ENCODE measurements around the gene NGEF.
A peak's percentile ranks its signal among the peaks of the same experiment; 100 is the strongest.

The NGEF gene

DNA sequence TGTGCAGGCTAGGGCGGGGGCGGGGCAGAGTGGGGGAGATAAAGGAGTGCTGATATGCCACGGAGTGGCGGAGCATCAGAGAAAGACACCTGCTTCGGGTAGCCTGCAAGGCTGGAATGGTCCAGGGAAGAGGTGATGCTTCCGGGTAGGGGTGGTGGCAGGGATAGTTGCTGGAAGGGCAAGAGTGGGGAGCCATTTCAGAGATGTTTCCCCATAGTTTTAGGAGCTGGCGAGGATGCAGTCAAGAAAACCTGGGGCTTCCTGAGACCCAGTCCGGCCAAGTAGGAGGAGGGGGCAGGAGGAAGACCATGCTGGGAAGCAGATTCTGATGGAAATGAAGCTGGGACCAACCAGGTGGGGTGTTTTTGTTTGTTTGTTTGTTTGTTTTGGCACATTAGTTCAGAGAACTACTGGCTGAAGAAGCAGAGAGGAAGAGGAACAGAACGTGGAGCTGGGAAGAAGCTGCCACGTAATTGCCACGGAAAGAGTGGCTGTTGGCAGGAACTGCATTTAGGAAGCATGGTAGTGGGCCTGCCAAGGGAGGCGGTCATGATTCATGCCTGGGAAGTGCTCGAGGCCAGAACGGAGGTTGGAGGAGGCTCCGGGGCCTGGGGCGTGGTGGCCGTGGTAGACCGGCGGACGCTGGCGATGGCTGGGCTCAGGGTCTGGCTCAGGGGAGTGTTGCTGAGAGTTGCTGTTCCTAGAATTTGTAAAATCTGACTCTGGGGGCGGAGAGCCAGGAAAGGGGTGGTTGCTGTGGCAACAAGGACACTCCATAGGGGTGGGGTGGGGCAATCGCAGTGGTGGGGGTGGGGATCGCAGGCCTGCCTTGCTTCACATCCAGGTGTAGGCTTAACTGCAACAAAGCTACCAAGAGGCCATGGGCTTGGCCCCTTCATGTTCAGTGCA is 38.4 kb upstream of the NGEF start:
- TF ChIP-seq, protein P1, sequence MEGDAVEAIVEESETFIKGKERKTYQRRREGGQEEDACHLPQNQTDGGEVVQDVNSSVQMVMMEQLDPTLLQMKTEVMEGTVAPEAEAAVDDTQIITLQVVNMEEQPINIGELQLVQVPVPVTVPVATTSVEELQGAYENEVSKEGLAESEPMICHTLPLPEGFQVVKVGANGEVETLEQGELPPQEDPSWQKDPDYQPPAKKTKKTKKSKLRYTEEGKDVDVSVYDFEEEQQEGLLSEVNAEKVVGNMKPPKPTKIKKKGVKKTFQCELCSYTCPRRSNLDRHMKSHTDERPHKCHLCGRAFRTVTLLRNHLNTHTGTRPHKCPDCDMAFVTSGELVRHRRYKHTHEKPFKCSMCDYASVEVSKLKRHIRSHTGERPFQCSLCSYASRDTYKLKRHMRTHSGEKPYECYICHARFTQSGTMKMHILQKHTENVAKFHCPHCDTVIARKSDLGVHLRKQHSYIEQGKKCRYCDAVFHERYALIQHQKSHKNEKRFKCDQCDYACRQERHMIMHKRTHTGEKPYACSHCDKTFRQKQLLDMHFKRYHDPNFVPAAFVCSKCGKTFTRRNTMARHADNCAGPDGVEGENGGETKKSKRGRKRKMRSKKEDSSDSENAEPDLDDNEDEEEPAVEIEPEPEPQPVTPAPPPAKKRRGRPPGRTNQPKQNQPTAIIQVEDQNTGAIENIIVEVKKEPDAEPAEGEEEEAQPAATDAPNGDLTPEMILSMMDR (IDR thresholded peaks at IDR 0.05; ENCODE audit: low read length, missing control alignments) = no peak
- H3K4me3 ChIP-seq (replicated peaks; ENCODE audit: low read depth, low read length) = no peak overlapping the region
- DNase-seq (ENCODE audit: low read depth) = peak; percentile 92

DNA sequence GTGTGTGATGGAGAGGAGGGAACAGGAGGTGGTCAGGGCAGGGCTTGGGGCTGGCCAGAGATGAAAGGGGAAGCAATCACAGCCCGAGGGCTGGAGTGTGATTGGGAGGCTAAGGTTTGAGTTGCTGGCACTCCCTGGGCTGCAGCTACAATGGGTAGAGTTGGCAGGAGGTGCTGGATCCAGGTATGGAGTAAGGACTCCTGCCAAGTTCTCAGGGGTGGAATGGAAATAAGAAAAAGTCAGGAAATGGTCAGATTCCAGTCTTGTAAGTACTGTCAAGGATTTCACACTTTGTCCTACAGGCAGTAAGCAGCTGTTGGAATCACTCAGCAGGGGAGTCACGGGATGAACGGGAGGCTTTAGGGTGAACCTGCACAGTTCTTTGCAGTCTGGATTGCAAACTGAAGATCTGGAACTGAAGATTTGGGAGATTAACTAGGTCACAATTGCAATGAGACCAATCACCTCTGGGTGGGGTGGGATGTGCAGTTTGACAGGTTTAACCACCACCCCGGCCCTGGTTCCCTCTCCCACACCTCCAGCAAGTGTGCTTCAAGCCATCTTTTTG is 36.2 kb upstream of the NGEF start:
- no peak for DNase-seq (ENCODE audit: low read depth)
- H3K4me3 ChIP-seq (replicated peaks; ENCODE audit: low read depth, low read length) = no peak overlapping the region
- TF ChIP-seq, protein P1 (IDR thresholded peaks at IDR 0.05; ENCODE audit: low read length, missing control alignments) = no peak

DNA sequence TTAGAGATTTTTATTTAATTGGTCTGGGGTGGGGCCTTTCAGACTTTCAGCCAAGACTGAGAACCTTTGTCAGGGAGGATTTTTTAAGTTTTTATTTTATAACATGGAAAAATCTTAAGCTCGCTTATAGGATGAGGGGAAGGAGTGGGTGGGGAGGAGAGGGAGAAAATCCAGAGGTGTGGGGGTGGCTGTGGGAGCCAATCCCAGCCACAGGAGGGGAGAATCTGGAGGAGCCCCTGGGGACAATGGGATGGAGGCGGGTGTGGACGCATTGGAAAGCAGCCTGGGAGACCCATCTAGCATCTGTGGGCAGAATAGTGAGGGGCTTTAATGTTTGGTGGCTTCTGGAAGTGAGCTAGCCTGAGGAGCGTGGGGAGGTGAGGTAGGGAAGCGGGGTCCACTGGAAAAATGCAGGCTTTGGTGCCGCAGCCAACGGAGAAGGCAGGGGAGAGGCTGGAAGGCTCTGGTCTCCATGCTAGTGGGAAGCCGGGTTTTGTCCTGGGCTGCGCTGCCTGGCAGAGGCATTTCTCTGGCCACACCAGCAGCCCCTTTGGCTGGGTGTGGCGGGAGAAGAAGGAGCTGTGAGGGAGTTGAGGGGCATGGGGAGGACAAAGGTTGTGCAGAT is 35.6 kb upstream of the NGEF start:
- no peak overlapping the region for H3K4me3 ChIP-seq (replicated peaks; ENCODE audit: low read depth, low read length)
- DNase-seq (ENCODE audit: low read depth) = no peak
- TF ChIP-seq, protein P1 (IDR thresholded peaks at IDR 0.05; ENCODE audit: low read length, missing control alignments) = no peak

DNA sequence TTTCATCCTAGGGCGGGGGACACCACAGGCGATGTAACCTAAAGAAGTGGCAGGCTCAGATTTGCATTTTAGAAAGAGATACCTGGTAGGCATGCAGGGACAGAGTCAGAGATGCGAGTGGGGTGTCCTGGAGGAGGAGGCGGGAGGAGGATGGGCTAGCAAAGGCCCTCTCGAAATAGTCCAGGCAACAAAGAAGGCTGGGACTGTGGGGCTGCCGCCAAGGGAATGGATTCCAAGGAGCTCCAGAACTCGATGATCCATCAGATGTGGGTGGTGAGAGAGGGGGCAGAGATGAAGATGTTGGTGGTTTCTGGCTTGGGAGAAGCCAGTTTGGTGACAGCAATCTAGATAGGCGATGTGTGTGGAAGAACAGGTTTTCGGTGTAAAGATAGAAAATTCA is 34.6 kb upstream of the NGEF start:
- no peak for DNase-seq (ENCODE audit: low read depth)
- TF ChIP-seq, protein P1 (IDR thresholded peaks at IDR 0.05; ENCODE audit: low read length, missing control alignments) = no peak
- no peak overlapping the region for H3K4me3 ChIP-seq (replicated peaks; ENCODE audit: low read depth, low read length)

DNA sequence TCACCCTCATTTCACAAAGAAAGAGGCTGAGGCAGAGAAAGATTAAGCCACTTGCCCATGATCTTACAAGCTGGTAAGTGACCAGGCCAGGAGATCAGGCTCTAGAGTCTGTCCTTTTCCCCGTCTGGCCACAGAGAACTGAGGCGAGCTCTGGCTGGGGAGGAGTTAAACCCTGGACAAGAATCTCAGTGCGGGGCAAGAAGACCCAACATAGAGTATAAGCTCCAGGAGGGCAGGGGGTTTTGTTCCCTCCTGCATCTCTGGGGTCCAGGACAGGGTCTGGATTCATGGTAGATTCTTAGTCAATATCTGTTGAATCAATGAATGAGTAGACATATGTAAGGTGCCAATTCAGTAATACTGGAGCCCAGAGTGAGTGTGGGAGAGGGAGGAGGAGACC is 34.1 kb upstream of the NGEF start:
- TF ChIP-seq, protein P1 (IDR thresholded peaks at IDR 0.05; ENCODE audit: low read length, missing control alignments) = no peak
- DNase-seq (ENCODE audit: low read depth) = no peak
- no peak overlapping the region for H3K4me3 ChIP-seq (replicated peaks; ENCODE audit: low read depth, low read length)

DNA sequence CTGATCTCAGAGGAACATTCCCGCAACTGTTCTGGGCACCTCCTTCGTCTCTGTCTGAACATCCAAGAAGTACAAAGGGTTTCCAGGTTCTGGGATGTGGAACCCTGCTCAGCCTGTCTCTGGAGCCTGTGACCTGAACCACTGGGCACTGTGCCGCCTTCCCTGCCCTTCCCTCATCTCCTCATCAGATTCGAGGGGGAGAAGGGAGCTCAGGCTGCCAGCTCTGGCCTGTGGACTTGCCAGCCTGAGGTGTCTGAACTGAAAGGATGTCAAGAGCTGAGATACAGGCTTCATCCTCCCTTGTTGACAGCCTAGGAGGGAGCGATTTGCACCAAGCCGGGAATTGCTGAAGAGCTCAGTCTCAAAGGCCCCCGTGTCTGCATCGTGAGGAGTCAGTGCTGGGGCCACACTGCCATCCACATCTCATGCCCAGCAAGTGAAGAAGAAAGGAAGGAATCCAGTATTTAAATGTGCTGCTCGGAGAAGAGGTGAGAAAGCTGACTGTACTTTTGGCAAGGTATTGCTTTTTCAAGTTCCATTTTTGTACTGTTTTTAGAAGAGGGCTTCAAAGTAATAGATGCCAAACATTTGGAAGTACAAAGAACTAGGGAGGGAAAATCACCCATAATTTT is 32.0 kb upstream of the NGEF start:
- TF ChIP-seq, protein P1 (IDR thresholded peaks at IDR 0.05; ENCODE audit: low read length, missing control alignments) = no peak
- DNase-seq (ENCODE audit: low read depth) = no peak

More for the DNA sequence above, 32.0 kb upstream of the NGEF start:
- H3K4me3 ChIP-seq (replicated peaks; ENCODE audit: low read depth, low read length) = no peak overlapping the region
